HTERT RPE-1 (cell line): ENCODE results near the gene REST.

Experiments
- in situ Hi-C: fragments of 300-500 bp; cut with MboI; formaldehyde crosslinking; loops from 4 replicates; pipeline ENCODE4 v1.14.3; 2020; ENCODE audit warnings: low sequenced_read_pairs

Gene REST

DNA sequence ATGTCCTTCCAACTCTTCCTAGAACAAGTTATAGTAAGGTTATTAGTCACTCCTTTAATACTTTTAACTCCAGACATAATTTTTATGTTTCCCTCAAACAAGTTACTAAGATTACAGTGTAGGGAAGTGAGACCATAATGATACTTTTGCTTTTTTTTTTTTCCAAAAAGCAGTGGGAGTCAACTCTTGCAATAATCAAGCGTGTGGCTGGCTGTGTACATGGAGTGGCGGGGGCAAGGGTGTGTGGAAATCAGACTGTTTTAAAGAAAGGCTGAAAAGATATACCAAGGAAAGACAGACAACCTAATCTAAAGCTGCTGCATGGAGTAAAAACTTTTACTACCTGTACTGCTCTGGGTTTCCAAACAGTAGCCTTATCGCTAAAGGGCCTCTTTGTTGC lies 65.6 kb downstream of the REST start:
- in situ Hi-C loops: no loop called here

DNA sequence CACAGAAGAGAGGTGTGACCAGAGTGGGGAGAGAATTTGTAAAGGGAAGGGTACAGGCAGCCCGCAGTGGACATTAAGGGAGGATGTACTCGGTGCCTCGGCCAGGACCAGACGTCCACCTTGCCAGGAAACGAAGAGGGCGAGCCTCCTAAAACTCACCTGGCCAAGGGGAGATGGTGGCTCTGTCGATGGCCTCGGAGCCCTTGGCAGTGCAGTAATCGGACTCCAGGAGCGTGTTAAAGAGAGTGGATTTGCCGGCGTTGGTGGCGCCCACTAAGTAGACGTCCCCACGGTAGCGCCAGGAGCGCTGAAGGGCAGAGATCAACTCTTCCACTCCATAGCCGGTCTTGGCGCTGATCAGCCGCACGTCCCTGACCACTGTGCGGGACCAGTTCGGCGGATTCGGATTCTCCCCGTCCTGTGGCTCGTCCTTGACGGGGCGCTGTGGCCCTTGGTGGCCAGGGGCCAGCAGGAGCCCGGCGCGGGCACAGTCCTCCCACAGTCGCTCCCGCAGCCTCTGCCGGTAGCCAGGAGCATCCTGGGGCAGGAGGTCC lies 68.7 kb downstream of the REST start:
- in situ Hi-C loops: no loop called here

DNA sequence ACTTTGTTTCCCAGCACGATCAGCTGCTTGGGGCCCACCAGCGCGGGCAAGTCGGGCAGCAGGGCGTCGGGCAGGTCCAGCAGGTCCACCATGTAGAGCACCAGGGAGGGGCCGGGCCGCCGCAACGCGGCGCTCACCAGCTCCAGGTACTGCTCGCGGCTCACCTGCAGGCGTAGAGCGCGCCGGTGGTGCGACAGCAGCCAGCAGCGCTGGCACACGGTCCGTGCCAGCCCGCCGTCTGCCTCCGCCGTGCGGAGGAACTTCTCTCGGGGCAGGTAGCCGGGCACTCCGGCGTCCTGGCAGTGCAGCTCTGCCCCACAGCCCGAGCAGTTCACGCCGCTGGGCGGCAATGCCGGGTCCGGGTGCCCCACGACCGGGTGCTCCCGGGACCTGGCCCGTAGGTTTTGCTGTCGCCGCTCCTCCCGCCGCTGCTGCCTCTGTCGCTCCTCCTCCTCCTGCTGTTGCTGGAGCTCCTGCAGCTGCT lies 69.2 kb downstream of the REST start:
- in situ Hi-C loops: no loop called here

DNA sequence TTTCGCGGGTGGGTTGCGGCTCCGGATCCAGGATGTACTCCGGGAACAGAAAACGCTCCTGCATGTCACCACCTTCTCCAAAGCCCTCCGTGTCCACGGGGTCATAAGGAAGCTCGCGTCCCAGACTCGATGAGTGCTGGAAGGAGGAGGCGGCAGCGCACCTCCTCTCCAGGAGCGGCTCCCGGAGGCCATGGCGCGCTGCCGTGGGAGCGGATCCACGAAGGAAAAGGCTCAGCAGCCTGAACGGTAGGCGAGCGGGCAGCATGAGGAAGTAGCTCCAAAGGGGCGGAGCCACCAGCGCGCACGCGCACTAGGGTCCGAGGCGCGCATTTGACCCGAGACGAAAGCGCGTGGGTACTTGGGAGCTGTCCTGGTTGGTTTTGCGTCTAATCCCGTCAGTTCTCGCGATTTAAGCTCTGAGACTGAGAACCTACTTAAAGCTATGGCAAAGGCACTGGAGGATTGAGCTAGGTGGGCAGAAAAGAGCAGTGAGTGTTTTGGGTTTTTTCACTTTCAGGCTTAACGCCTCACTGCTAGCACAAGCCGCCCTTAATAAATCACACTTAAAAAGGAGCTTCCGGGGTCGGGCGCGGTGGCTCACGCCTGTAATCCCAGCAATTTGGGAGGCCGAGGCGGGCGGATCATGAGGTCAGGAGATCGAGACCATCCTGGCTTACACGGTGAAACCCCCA lies 69.8 kb downstream of the REST start, which contains the start of gene NOA1:
Gene NOA1, minus strand, starts transcription at position 286 of the 692 bp plus-strand sequence. Its CDS starts 21 bp downstream, at position 265.
- in situ Hi-C loops: no loop called here

- in situ Hi-C loops: no loop called here
Observed at GRCh38 chr4:56978750-56979303, 71.1 kb downstream of the REST start, which contains the start of gene POLR2B. Gene POLR2B (plus strand): TSS chr4:56978896. CDS start chr4:56978986, 90 bp downstream.

GRCh38 chr4:56979421-56980072 lies 71.8 kb downstream of the REST start:
- in situ Hi-C loops: no loop called here

GRCh38 chr4:56981795-56982201 lies 74.1 kb downstream of the REST start:
- in situ Hi-C loops: no loop called here

- in situ Hi-C loops: no loop called here
Observed at GRCh38 chr4:56986192-56986591, 78.5 kb downstream of the REST start.

DNA sequence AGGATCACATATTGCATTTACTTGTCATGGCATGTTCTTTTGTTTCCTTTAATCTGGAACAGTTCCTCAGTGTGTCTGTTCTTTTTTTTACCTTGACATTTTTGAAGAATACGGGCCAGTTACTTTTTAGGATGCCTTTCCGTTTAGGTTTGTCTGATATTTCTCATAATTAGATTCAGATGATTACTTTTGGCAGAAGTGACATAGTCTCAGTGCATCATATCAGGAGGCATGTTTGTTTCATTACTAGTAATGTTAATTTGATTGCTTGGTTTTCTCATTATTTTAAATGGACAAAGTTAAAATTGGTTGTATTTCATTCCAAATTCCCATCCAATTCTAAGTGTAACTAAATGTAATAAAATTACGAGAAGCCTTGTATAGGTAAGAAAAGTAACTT lies 79.3 kb downstream of the REST start:
- in situ Hi-C loops: no loop called here

- in situ Hi-C loops: no loop called here
Observed at GRCh38 chr4:56990109-56990905, 82.6 kb downstream of the REST start.

GRCh38 chr4:56995525-56995924 lies 87.8 kb downstream of the REST start:
- in situ Hi-C loops: no loop called here

DNA sequence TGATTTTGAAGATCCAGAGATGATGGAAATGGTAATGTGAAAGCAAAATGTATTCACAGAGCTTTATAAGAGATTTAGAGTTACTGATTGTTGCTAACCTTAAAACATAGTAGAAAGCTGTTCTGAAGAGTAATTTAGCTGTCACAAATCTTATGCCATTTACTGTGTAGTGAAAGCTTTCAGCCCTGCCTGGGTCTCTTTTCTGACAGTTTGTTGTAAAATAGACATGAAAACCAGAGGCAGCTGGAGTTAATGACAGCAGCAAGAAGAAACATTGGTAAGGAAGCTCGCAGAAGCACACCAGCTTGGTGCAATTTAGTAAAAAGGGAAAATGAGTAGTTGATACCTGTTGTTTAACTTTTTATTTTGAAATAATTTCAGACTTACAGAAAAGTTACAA lies 92.1 kb downstream of the REST start:
- in situ Hi-C loops: no loop called here

DNA sequence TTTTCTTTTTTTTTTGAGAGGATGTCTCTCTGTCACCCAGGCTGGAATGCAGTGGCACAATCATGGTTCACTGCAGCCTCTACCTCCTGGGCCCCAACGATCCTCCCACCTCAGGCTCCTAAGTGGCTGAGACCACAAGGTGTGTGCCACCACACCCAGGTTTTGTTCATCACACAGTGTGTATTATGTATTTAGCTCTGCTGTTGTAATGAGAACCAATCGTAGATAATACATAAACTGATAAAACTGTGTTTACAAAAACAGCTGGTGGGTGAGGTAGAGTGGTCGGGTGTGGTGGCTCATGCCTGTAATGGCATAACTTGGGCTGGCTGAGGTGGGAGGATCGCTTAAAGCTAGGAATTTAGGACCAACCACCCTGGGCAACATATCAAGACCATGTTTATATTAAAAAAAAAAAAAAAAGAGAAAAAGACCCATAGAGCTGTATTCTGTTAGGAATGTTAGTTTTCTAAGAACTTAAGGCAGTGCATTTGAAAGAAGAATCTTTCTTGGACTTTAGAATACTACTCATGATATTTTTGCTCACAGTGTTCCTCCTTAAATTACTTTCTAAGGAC lies 105.9 kb downstream of the REST start:
- in situ Hi-C loops: no loop called here
